Measurements from ENCODE around the gene ZNF175. TPM values are rescaled to one million over a fixed set of nuclear protein-coding genes. Genes with fewer than 3 reads are reported as not detected.
A peak's percentile ranks its signal among the peaks of the same experiment; 100 is the strongest.

The ZNF175 gene
- total RNA-seq, 1 experiment from 2014 or later: 16.1 TPM

DNA sequence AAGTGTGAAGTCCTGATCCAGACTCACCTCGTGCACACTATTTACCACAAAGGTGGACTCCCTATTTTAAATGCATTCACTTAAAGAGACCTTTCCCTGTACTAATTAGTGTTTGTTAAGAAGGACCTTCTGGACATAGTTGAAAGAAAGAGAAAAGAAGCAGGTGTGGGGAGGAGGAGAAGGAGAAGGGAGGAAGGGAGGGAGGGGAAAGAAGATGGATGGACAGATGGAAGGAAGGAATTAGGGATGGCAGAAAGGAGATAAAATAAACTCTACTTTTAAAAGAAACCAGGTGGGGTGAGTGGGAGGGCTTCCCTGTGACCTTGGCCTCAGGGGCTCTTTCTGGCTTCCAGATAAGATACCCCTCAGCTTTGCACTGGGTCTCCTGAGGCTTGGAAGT is 21.4 kb downstream of the ZNF175 start:
- BruUV-seq (replicated peaks): no TSS peak
- peaks cover 20% of the 10 kb centered on the region for H3K4me1 Mint-ChIP-seq (ENCODE audit: low read depth, unreplicated experiment)
- DNase-seq: no peak
- peaks cover 14% of the 10 kb centered on the region for H3K9me3 Mint-ChIP-seq (ENCODE audit: low read depth, unreplicated experiment)
- peaks cover 23% of the 10 kb centered on the region for H3K36me3 Mint-ChIP-seq (ENCODE audit: insufficient read depth, unreplicated experiment)
- no peak overlapping the region for H3K4me3 Mint-ChIP-seq (ENCODE audit: low read depth, unreplicated experiment)
- peaks cover 11% of the 10 kb centered on the region for H3K27me3 Mint-ChIP-seq (ENCODE audit: unreplicated experiment)
- TF ChIP-seq, protein P1, sequence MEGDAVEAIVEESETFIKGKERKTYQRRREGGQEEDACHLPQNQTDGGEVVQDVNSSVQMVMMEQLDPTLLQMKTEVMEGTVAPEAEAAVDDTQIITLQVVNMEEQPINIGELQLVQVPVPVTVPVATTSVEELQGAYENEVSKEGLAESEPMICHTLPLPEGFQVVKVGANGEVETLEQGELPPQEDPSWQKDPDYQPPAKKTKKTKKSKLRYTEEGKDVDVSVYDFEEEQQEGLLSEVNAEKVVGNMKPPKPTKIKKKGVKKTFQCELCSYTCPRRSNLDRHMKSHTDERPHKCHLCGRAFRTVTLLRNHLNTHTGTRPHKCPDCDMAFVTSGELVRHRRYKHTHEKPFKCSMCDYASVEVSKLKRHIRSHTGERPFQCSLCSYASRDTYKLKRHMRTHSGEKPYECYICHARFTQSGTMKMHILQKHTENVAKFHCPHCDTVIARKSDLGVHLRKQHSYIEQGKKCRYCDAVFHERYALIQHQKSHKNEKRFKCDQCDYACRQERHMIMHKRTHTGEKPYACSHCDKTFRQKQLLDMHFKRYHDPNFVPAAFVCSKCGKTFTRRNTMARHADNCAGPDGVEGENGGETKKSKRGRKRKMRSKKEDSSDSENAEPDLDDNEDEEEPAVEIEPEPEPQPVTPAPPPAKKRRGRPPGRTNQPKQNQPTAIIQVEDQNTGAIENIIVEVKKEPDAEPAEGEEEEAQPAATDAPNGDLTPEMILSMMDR (IDR thresholded peaks at IDR 0.05; ENCODE audit: unreplicated experiment): no peak
- CTCF ChIA-PET: no interaction called here
- no peak overlapping the region for H3K27ac Mint-ChIP-seq (ENCODE audit: unreplicated experiment)
- intact Hi-C loops (cut with micrococcal nuclease; ENCODE audit: unreplicated experiment): no loop called here

DNA sequence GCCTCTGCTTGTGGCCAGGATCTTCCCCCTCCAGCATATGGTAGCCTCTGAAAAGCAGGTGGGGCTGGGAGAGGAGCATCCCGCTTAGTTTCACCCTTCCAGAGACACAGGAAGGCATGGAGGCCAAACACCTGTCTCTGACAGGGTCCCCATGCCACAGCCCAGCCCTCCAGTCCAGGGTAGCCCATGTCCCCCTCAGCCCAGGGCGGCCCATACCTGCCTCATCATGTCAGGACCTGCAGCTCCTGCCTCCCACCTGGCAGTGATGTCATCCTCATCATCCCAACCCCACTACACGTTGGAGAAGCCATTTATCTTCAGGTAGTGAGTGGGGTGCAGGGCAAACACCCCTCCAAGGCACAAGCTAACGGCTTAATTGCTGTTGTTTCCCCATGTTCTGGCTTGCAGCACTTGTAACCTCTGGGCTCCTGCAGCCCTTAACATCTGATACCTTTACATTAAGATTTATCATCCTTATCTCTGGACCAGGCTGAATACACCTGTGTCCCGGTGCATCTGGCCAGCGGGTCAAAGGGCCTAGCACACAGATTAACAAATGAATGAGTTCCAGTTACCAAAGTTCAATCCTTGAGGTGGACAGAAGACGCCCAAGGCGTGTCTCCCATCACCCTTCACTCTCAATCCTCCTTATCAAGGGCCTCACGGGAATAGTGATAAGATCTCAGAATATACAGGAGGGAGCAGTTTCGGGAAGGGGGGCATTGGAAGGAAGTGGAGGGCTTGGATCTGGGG is 22.2 kb downstream of the ZNF175 start:
- CTCF ChIA-PET: interaction anchor here (1.5 kb wide), 1 partner anchor 12 kb away, joined by 3 read pairs; no protein-coding TSS in a partner anchor
- peak overlapping the region; percentile 97 for H3K4me3 Mint-ChIP-seq (ENCODE audit: low read depth, unreplicated experiment)

DNA sequence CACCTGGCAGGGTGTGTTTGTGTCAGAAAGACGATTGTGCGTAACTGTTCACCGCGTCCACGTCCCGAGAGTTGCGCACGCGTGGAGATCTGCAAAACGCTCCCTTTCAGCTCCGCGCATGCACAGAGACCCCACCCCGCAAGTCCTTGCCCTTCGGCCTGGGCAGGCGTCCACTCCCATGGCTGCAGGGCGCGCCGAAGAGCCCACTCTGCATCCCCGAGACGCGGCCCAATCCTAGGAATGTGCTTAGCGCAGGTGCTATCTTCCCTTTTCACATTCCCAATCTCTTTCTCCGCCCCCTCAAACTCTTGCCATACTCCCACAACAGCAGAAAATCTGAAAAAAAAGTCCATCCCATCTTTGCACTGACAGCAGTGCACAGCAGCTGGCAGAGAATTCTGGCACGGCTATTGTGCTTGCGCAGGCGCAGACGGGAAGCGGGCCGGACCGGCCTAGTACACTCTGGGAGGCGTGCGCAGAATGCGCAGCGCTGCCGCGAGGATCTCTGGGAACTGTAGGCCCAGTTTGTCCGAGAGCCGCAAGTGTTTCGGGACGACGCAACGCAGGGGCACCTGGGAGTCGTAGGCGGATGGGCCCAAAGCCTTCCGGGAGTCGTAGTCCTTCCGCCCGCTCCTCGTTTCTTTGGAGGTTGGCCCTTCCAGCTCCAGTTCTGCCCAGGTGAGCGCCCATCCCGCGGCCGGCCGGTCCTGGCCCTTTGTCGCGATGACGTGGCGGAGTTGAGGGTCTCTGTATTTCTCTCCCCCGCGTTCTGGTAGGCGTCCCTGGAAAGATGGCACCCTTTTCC is 23.1 kb downstream of the ZNF175 start:
- TF ChIP-seq, protein P1 (IDR thresholded peaks at IDR 0.05; ENCODE audit: unreplicated experiment): no peak
- peaks cover 12% of the 10 kb centered on the region for H3K9me3 Mint-ChIP-seq (ENCODE audit: low read depth, unreplicated experiment)

More for the DNA sequence above, 22.2 kb downstream of the ZNF175 start:
- Mint-ChIP-seq H3K4me1 (ENCODE audit: low read depth, unreplicated experiment) (peaks cover 20% of the 10 kb centered on the region), H3K27ac (ENCODE audit: unreplicated experiment) (peak overlapping the region; percentile 45), H3K36me3 (ENCODE audit: insufficient read depth, unreplicated experiment) (peaks cover 23% of the 10 kb centered on the region), H3K9me3 (ENCODE audit: low read depth, unreplicated experiment) (peaks cover 12% of the 10 kb centered on the region), H3K27me3 (ENCODE audit: unreplicated experiment) (peaks cover 11% of the 10 kb centered on the region)
- TF ChIP-seq, protein P1 (IDR thresholded peaks at IDR 0.05; ENCODE audit: unreplicated experiment): no peak
- DNase-seq: no peak
- intact Hi-C loops (cut with micrococcal nuclease; ENCODE audit: unreplicated experiment): no loop called here
- no TSS peak for BruUV-seq (replicated peaks)

DNA sequence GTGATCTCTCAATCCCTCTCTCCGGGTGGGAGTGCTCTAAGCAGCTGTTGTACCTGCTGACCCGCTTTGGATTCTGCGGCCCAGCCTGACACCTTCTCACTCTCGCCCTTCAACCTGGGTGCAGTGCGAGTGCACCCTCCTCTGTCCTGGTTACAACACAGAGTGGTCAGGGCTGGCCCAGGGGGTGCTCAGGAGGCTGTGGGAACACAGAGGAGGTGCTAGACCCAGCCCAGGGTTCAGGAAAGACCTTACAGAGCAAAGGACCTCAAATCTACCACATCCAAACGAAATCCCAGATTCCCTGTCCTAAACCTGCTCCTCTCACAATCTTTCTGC is 23.7 kb downstream of the ZNF175 start:
- Mint-ChIP-seq H3K4me1 (ENCODE audit: low read depth, unreplicated experiment) (peaks cover 20% of the 10 kb centered on the region), H3K9me3 (ENCODE audit: low read depth, unreplicated experiment) (peaks cover 10% of the 10 kb centered on the region), H3K36me3 (ENCODE audit: insufficient read depth, unreplicated experiment) (peaks cover 23% of the 10 kb centered on the region), H3K27me3 (ENCODE audit: unreplicated experiment) (peaks cover 11% of the 10 kb centered on the region), H3K4me3 (ENCODE audit: low read depth, unreplicated experiment) (peak overlapping the region; percentile 97), H3K27ac (ENCODE audit: unreplicated experiment) (peak overlapping the region; percentile 45)
- BruUV-seq (replicated peaks): no TSS peak
- no peak for DNase-seq
- CTCF ChIA-PET: interaction anchor here (1.5 kb wide), 1 partner anchor 14 kb away, joined by 3 read pairs; no protein-coding TSS in a partner anchor
- intact Hi-C loops (cut with micrococcal nuclease; ENCODE audit: unreplicated experiment): no loop called here
- TF ChIP-seq, protein P1 (IDR thresholded peaks at IDR 0.05; ENCODE audit: unreplicated experiment): no peak

More for the DNA sequence above, 23.1 kb downstream of the ZNF175 start:
- BruUV-seq (replicated peaks): no TSS peak
- H3K27ac Mint-ChIP-seq (ENCODE audit: unreplicated experiment): peak overlapping the region; percentile 45
- peak overlapping the region; percentile 97 for H3K4me3 Mint-ChIP-seq (ENCODE audit: low read depth, unreplicated experiment)
- H3K36me3 Mint-ChIP-seq (ENCODE audit: insufficient read depth, unreplicated experiment): peaks cover 23% of the 10 kb centered on the region
- H3K4me1 Mint-ChIP-seq (ENCODE audit: low read depth, unreplicated experiment): peaks cover 20% of the 10 kb centered on the region
- peak; percentile 98 for DNase-seq
- H3K27me3 Mint-ChIP-seq (ENCODE audit: unreplicated experiment): peaks cover 11% of the 10 kb centered on the region
- intact Hi-C loops (cut with micrococcal nuclease; ENCODE audit: unreplicated experiment): no loop called here
- CTCF ChIA-PET: interaction anchor here (1.5 kb wide), 1 partner anchor 13 kb away, joined by 3 read pairs; no protein-coding TSS in a partner anchor

Measured in Calu3 (cell line).